HCT116 (cell line): ENCODE data around the gene ITPK1. TPM values are rescaled to one million over a fixed set of nuclear protein-coding genes. Genes with fewer than 3 reads are reported as not detected.
"Not testable (repeated sequence)": the region's sequence is repeated elsewhere in the genome, so short reads cannot be mapped to it uniquely, and the experiment has no call there.

Source experiments
- ATAC-seq: fragments of 200-7000 bp; cut with Tn5 transposase; 2 replicates; pipeline ENCODE4 v1.9.1; 2020; ENCODE audit warnings: mild to moderate bottlenecking, moderate library complexity
- BruUV-seq: library from RNA; stranded (reverse); fragments of 400-500 nt; replicated peaks from 2 replicates; lab custom pipeline; 2021; lab: Mats Ljungman, UMichigan
- CTCF ChIA-PET: fragments of 300-600 bp; sonication (Branson Sonifier 250); formaldehyde crosslinking; loops from one replicate; lab custom pipeline; 2021; ENCODE audit warnings: antibody characterized with exemption; lab: Charles Lee
- POLR2A ChIA-PET: fragments of 300-600, 350-600 bp; sonication (Branson Sonifier 250); formaldehyde crosslinking; loops from one replicate; lab custom pipeline; 2021; ENCODE audit warnings: antibody characterized with exemption; lab: Charles Lee
- RAD21 ChIA-PET, 2 experiments: fragments of 300-600 bp; sonication (Branson Sonifier 250); formaldehyde crosslinking; loops; one replicate each; lab custom pipeline; 2023; ENCODE audit warnings: low total read pairs in 2 of 2; ENCODE audit not compliant: uncharacterized antibody in 2 of 2, unreplicated experiment in 2 of 2, low non-redundant PET in 1 of 2; lab: Charles Lee
- DNase-seq: peaks from one replicate; pipeline ENCODE4 v3.0.0-alpha.2; 2010; ENCODE audit warnings: low read depth, low spot score
- H2AFZ ChIP-seq: fragments of 200-600 bp; shearing (Covaris generic), sonication (generic); 2 replicates; pipeline ENCODE4 v1.6.1; 2017; ENCODE audit warnings: low read depth, mixed run types, mixed read lengths, antibody characterized with exemption, low read length; ENCODE audit not compliant: poor library complexity, severe bottlenecking
- H3K27ac ChIP-seq: 2 replicates; pipeline ENCODE4 v1.5.1; 2012; ENCODE audit warnings: low read depth, low read length
- H3K27me3 ChIP-seq: fragments of 200-600 bp; sonication (generic); 2 replicates; pipeline ENCODE4 v1.6.1; 2016; ENCODE audit warnings: mixed run types, low read length, mixed read lengths; ENCODE audit not compliant: insufficient read depth
- H3K36me3 ChIP-seq, 2 experiments: fragments of 200-500 bp in 1 of 2; fragments of 200-600 bp in 1 of 2; sonication (Bioruptor generic) in 1 of 2; sonication (generic) in 1 of 2; 2 replicates each; pipeline versions ENCODE4 v1.5.1 to v1.6.1; 2014 to 2016; ENCODE audit warnings: low read length in 2 of 2, inconsistent platforms in 1 of 2, mixed read lengths in 1 of 2, mixed run types in 1 of 2; ENCODE audit not compliant: insufficient read depth in 2 of 2, control insufficient read depth in 1 of 2
- H3K4me1 ChIP-seq, 2 experiments: fragments of 200-600 bp in 1 of 2; sonication (generic) in 1 of 2; 2 replicates each; pipeline versions ENCODE4 v1.5.1 to v1.6.1; 2012 to 2017; ENCODE audit warnings: low read length in 2 of 2, inconsistent platforms in 1 of 2, mild to moderate bottlenecking in 1 of 2, mixed read lengths in 1 of 2, mixed run types in 1 of 2, moderate library complexity in 1 of 2; ENCODE audit not compliant: insufficient read depth in 2 of 2, control insufficient read depth in 1 of 2
- H3K4me2 ChIP-seq: fragments of 200-600 bp; sonication (generic); 2 replicates; pipeline ENCODE4 v1.6.1; 2017; ENCODE audit warnings: mixed run types, low read length, mixed read lengths
- H3K4me3 ChIP-seq, 2 experiments: fragments of 200-600 bp in 1 of 2; sonication (generic) in 1 of 2; replicated peaks in 1 of 2; 2 replicates each; pipeline ENCODE4 v1.5.1; 2011 to 2016; ENCODE audit warnings: low read length in 2 of 2, control low read depth in 1 of 2, low read depth in 1 of 2, mild to moderate bottlenecking in 1 of 2, mixed read lengths in 1 of 2, mixed run types in 1 of 2
- H3K79me2 ChIP-seq: fragments of 200-600 bp; sonication (generic); 2 replicates; pipeline ENCODE4 v1.6.1; 2017; ENCODE audit warnings: mild to moderate bottlenecking, mixed run types, low read length, moderate library complexity, mixed read lengths; ENCODE audit not compliant: insufficient read depth
- H3K9ac ChIP-seq: fragments of 200-600 bp; sonication (generic); 2 replicates; pipeline ENCODE4 v1.6.1; 2016; ENCODE audit warnings: low read length, mixed read lengths
- H3K9me2 ChIP-seq: fragments of 200-600 bp; sonication (generic), shearing (Covaris generic); 2 replicates; pipeline ENCODE4 v1.6.1; 2017; ENCODE audit warnings: mixed run types, mild to moderate bottlenecking, moderate library complexity; ENCODE audit not compliant: insufficient read depth
- H3K9me3 ChIP-seq, 2 experiments: fragments of 200-500 bp in 1 of 2; fragments of 200-600 bp in 1 of 2; sonication (Bioruptor generic) in 1 of 2; sonication (generic) in 1 of 2; 2 replicates each; pipeline ENCODE4 v1.6.1; 2014 to 2017; ENCODE audit warnings: low read length in 2 of 2, mixed read lengths in 2 of 2, inconsistent platforms in 1 of 2, low read depth in 1 of 2, mild to moderate bottlenecking in 1 of 2, mixed run types in 1 of 2, moderate library complexity in 1 of 2; ENCODE audit not compliant: control insufficient read depth in 1 of 2, insufficient read depth in 1 of 2
- H4K20me1 ChIP-seq: fragments of 200-600 bp; sonication (generic), shearing (Covaris generic); 2 replicates; pipeline ENCODE4 v1.6.1; 2017; ENCODE audit warnings: mixed run types, mild to moderate bottlenecking, moderate library complexity; ENCODE audit not compliant: insufficient read depth
- CBX3 ChIP-seq: IDR thresholded peaks from 2 replicates; pipeline ENCODE4 v1.6.1; 2012; ENCODE audit warnings: low read depth
- CEBPB ChIP-seq: IDR thresholded peaks from 2 replicates; pipeline ENCODE4 v1.6.1; 2012; ENCODE audit warnings: low read depth
- EZH2 ChIP-seq: fragments of 200-600 bp; sonication (generic); IDR thresholded peaks from 2 replicates; pipeline ENCODE4 v1.6.1; 2017; ENCODE audit warnings: antibody characterized with exemption, mixed run types
- FOSL1 ChIP-seq: IDR thresholded peaks from 2 replicates; pipeline ENCODE4 v1.6.1; 2012; ENCODE audit warnings: low read depth
- POLR2AphosphoS5 ChIP-seq: IDR thresholded peaks from 2 replicates; pipeline ENCODE4 v1.6.1; 2011; ENCODE audit warnings: mild to moderate bottlenecking, low read depth, low read length, moderate library complexity
- RAD21 ChIP-seq: IDR thresholded peaks from 2 replicates; pipeline ENCODE4 v1.6.1; 2012; ENCODE audit warnings: low read depth, mild to moderate bottlenecking
- REST ChIP-seq: IDR thresholded peaks from 2 replicates; pipeline ENCODE4 v1.6.1; 2012; ENCODE audit warnings: low read depth
- TCF7L2 ChIP-seq: IDR thresholded peaks from 2 replicates; pipeline ENCODE4 v1.7.0; 2011; ENCODE audit warnings: borderline replicate concordance, inconsistent platforms; ENCODE audit not compliant: insufficient read depth, insufficient read length; ENCODE audit errors: extremely low read depth
- ZFX ChIP-seq: fragments of 450-650 bp; IDR thresholded peaks from 2 replicates; pipeline ENCODE4 v1.6.1; 2017
- intact Hi-C: fragments of 100-400 bp; cut with micrococcal nuclease; formaldehyde crosslinking; loops from 2 replicates; pipeline ENCODE4 v1.10.0; 2022
- total RNA-seq: library from RNA; stranded (reverse); gene quantifications from one replicate; pipeline ENCODE4 v1.2.1, GENCODE V29; 2021; ENCODE audit not compliant: unreplicated experiment

Gene ITPK1
- total RNA-seq, 1 experiment from 2014 or later: 70.2 TPM

- H3K27me3 ChIP-seq, POLR2A ChIA-PET, CTCF ChIA-PET, H3K9me2 ChIP-seq, H3K9ac ChIP-seq, DNase-seq, H4K20me1 ChIP-seq, ATAC-seq, H3K79me2 ChIP-seq, BruUV-seq, H3K4me3 ChIP-seq, H3K36me3 ChIP-seq, H2AFZ ChIP-seq, H3K9me3 ChIP-seq, intact Hi-C loops, H3K4me1 ChIP-seq, RAD21 ChIA-PET, H3K27ac ChIP-seq, H3K4me2 ChIP-seq: not testable (repeated sequence)
Measured at GRCh38 chr14:93062013-93062412, 53.7 kb downstream of the ITPK1 start.

- H4K20me1 ChIP-seq: no peaks in the 10 kb centered on the region
- ChIA-PET RAD21 (no interaction called here), CTCF (no interaction called here), POLR2A (no interaction called here)
- no TSS peak for BruUV-seq
- H3K27ac ChIP-seq: no peak overlapping the region
- H3K9me2 ChIP-seq: no peaks in the 10 kb centered on the region
- H3K9ac ChIP-seq: no peak overlapping the region
- H3K9me3 ChIP-seq: no peaks in the 10 kb centered on the region
- intact Hi-C loops: no loop called here
- no peaks in the 10 kb centered on the region for H3K79me2 ChIP-seq
- H2AFZ ChIP-seq: no peak overlapping the region
- TF ChIP-seq TCF7L2 (no peak), RAD21 (no peak), CEBPB (no peak), FOSL1 (no peak), POLR2AphosphoS5 (no peak), ZFX (no peak), REST (no peak), CBX3 (no peak), EZH2 (no peak)
- no peak overlapping the region for H3K4me3 ChIP-seq
- no peak overlapping the region for H3K4me2 ChIP-seq
- DNase-seq: no peak
- H3K36me3 ChIP-seq: no peaks in the 10 kb centered on the region
- ATAC-seq: no peak
- H3K4me1 ChIP-seq: peaks cover 0 to 14% of the 10 kb centered on the region in 2 experiments; a peak in 3 of 4 replicates
- no peaks in the 10 kb centered on the region for H3K27me3 ChIP-seq
Measured at GRCh38 chr14:93061380-93062012, 54.2 kb downstream of the ITPK1 start.
